GM18508 (cell line): ENCODE data around the gene RAB6C.
"Not testable (repeated sequence)": the region's sequence is repeated elsewhere in the genome, so short reads cannot be mapped to it uniquely, and the experiment has no call there.

Experiments
- ATAC-seq: cut with Tn5 transposase; IDR thresholded peaks from one replicate; pipeline ENCODE4 v1.9.1; 2021; ENCODE audit warnings: moderate number of reproducible peaks; ENCODE audit not compliant: insufficient read depth, unreplicated experiment

Gene RAB6C

GRCh38 chr2:129979629-129980155, at the start of gene RAB6C:
RAB6C (plus strand) TSS chr2:129979666; CDS start chr2:129980116, 450 bp downstream.
- ATAC-seq = not testable (repeated sequence)

DNA sequence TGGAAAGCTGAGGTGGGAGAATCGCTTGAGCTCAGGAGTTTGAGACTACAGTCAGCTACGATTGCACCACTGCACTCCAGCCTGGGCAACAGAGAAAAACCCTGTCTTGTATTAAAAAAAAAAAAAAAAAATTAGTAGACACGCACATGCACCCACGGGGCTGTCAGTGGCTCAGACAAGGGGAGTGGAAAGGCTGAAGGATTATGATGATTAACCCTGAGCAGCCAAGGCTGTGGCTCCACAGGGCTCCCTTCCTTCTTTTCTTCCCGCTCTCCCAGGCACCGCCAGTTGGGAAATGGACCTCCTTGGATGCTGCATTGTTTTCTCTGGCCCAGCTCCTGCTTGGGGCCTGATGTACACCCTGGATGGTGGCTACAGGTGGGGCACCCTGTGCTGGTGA, 49.0 kb upstream of the RAB6C start:
- ATAC-seq = no peak

GRCh38 chr2:129933387-129933786, 46.1 kb upstream of the RAB6C start:
- not testable (repeated sequence) for ATAC-seq

- ATAC-seq = no peak
These were observed 45.2 kb upstream of the RAB6C start for GRCh38 chr2:129934044-129934822.

- ATAC-seq = no peak
These were observed 44.3 kb upstream of the RAB6C start for GRCh38 chr2:129935118-129935517.

DNA sequence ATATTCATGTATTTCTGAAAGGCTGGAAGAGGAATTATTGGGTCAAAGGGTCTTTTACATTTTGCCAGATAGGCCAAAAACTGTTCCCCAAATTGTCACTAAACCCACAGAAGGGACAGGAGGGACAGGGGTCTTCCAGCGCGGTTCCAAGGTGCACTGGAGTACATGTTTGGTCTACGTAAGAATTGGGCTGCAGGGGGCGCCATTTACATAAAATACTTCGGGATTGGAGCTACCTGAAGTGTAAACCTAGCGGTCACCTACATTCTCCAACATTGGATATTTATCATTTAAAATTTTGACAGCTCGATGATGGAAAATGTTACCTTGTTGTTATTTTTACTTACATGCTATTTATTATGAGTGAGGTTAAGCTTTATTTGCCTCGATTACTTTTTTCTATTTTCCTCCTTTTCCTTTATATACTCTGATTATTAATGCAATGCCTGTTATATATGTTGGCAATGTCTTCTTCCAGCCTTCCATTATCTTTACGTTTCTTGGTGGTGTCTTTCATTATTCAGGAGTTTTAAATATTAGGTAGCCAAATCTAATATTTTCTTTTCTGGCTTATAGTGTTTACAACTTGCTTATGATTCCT, 43.0 kb upstream of the RAB6C start:
- ATAC-seq = no peak

- not testable (repeated sequence) for ATAC-seq
These were observed 40.5 kb upstream of the RAB6C start for GRCh38 chr2:129938850-129939471.

- ATAC-seq = not testable (repeated sequence)
These were observed 36.0 kb upstream of the RAB6C start for GRCh38 chr2:129943456-129943855.

- ATAC-seq = no peak
These were observed 33.9 kb upstream of the RAB6C start for GRCh38 chr2:129945557-129945956.

GRCh38 chr2:129947712-129948111, 31.8 kb upstream of the RAB6C start:
- not testable (repeated sequence) for ATAC-seq

GRCh38 chr2:129956171-129956570, 23.3 kb upstream of the RAB6C start:
- not testable (repeated sequence) for ATAC-seq

- ATAC-seq = no peak
These were observed 21.6 kb upstream of the RAB6C start for GRCh38 chr2:129957891-129958290.

DNA sequence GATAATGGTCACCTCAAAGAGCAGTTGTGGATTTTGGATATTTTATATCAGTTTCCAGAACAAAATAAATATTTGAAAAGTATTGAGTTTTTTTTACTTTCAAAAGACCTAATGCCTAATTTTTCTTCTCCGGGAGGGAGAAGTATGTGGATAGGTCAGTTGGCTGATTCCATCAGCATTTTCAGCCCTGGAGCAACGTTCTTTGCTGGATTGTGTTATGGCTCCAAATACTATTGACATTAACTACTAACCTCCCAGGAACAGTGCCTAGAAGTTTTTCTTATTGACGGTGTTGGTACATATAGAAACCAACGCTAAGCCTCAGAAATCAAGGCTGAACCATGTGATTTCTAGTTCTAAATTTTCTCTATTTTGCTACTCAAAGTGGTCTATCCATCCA, 20.7 kb upstream of the RAB6C start:
- ATAC-seq = not testable (repeated sequence)

DNA sequence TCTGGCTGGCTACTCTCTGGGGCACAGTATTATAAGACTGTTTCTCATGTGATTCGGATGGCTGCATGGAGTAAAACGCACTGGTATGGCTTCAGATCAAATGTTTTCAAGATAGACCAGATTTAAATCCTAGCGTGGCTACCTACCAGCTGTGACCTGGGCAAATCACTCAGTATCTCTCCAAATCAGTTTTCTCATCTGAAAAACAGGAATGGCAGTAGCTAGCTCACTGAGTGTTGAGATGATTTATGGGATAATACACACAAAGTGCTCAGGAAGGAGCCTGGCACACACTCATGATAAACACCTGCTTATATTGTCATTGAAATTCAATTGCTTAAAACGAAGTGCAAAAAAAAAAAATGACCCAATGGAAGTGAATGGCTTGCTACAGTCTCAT, 10.9 kb upstream of the RAB6C start:
- ATAC-seq = not testable (repeated sequence)

- ATAC-seq = no peak
These were observed 4.3 kb upstream of the RAB6C start for GRCh38 chr2:129975016-129975774.

- ATAC-seq = not testable (repeated sequence)
These were observed 2.5 kb upstream of the RAB6C start for GRCh38 chr2:129976969-129977368.

- ATAC-seq = no peak
These were observed 1.5 kb upstream of the RAB6C start for GRCh38 chr2:129977986-129978385.

- ATAC-seq = not testable (repeated sequence)
These were observed 780 bp downstream of the RAB6C start for GRCh38 chr2:129980246-129980645.

GRCh38 chr2:129981689-129982088, 2.2 kb downstream of the RAB6C start:
- not testable (repeated sequence) for ATAC-seq

DNA sequence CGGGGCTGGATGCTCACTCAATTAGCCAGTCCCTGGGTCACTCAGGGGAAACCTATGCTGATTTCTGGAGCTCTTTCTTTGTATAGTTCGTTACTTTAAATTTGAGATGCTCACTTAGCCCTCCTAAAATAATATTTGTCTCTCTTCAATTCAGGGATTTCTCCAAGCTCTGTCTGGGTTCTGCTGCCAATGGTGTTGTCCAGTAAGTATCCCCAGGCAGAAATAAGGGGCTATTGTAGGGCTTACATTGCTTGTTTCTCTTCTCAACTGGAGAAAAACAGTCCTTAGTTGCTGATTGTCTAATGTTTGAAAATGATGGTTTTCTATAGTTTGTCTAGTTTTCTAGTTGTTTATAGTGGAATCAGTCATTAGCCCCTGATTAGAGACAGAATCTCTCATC, 5.0 kb downstream of the RAB6C start:
- ATAC-seq = no peak
